Breast epithelium (tissue), 3 donors: ENCODE results near the gene RPS6KA6.

ENCODE experiments used
- POLR2AphosphoS5 ChIP-seq, 3 donors: sonication (generic); formaldehyde crosslinking; IDR thresholded peaks; one replicate each; pipeline ENCODE4 v1.6.1; 2017; ENCODE audit warnings: antibody characterized with exemption in 3 of 3
- TF ChIP-seq, protein P1 (sequence below), 3 donors: fragments of 450-650 bp; IDR thresholded peaks; one replicate each; pipeline ENCODE4 v1.5.1; 2016 to 2017; ENCODE audit warnings: antibody characterized with exemption in 3 of 3, mild to moderate bottlenecking in 3 of 3, moderate library complexity in 3 of 3

- TF ChIP-seq, protein P1, sequence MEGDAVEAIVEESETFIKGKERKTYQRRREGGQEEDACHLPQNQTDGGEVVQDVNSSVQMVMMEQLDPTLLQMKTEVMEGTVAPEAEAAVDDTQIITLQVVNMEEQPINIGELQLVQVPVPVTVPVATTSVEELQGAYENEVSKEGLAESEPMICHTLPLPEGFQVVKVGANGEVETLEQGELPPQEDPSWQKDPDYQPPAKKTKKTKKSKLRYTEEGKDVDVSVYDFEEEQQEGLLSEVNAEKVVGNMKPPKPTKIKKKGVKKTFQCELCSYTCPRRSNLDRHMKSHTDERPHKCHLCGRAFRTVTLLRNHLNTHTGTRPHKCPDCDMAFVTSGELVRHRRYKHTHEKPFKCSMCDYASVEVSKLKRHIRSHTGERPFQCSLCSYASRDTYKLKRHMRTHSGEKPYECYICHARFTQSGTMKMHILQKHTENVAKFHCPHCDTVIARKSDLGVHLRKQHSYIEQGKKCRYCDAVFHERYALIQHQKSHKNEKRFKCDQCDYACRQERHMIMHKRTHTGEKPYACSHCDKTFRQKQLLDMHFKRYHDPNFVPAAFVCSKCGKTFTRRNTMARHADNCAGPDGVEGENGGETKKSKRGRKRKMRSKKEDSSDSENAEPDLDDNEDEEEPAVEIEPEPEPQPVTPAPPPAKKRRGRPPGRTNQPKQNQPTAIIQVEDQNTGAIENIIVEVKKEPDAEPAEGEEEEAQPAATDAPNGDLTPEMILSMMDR (IDR thresholded peaks at IDR 0.05): no peak
- TF ChIP-seq POLR2AphosphoS5 (IDR thresholded peaks at IDR 0.05): no peak
These were observed 143.9 kb downstream of the RPS6KA6 start for GRCh38 chrX:84044051-84044450.
